SK-N-SH (cell line): ENCODE data around the gene HOXA1.

Experiments used
- CHD2 ChIP-seq: fragments of 150-350 bp; IDR thresholded peaks from 2 replicates; pipeline ENCODE4 v1.6.1; 2018; ENCODE audit warnings: low read length; ENCODE audit not compliant: partially characterized antibody
- CTCF ChIP-seq: fragments of 200-600 bp; sonication (generic); IDR thresholded peaks from 2 replicates; pipeline ENCODE4 v1.6.1; 2017; ENCODE audit warnings: antibody characterized with exemption, mild to moderate bottlenecking, moderate library complexity
- SIN3A ChIP-seq: IDR thresholded peaks from 2 replicates; pipeline ENCODE4 v1.6.1; 2012; ENCODE audit warnings: low read depth, mild to moderate bottlenecking, low read length, moderate library complexity, borderline replicate concordance
- TF ChIP-seq, protein P1 (sequence below): fragments of 150-350 bp; IDR thresholded peaks from 2 replicates; pipeline ENCODE4 v1.6.1; 2017; ENCODE audit warnings: antibody characterized with exemption, low read length, low read depth, borderline replicate concordance

DNA sequence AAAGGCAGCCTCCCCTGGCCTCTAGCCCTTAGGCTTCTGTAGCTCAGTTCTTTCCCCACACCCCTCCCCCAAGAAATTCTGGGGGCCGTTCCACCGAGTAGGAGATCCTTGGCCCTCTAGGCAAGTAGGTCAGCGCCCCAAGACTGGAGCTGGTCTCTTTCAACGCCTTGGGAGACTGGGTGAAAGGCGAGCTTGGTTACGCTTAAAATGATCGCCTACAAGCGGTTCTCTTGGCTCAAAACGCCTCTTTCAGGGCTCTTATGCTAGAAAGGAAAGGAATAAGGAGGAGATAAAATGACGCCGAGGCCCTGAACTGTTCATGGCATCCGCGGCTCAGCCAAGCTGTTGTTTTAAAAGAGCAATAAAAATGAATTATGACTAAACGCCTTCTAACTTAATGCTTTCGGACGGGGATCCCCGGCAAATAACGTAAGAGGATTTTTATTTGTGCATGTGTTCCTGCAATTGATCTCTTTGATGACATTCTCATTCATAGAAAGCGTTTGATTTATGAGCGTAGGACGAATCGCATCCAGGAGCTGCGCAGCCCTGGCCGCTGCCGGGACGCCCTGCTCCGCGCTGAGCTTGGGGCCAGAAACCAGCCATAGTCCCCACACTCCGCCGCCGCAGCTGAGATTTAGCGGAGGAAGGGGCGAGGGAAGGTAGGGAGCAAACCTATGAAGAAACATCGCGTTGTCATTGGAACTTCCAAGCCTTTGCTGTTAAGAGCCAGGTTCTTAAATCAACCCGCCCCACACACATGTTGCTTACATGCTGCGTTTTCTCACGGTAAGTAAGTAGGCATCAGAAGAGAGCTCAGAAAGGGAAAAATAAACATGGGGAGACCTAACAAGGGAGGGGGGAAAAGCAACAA is 3.0 kb upstream of the HOXA1 start:
- TF ChIP-seq, protein P1, sequence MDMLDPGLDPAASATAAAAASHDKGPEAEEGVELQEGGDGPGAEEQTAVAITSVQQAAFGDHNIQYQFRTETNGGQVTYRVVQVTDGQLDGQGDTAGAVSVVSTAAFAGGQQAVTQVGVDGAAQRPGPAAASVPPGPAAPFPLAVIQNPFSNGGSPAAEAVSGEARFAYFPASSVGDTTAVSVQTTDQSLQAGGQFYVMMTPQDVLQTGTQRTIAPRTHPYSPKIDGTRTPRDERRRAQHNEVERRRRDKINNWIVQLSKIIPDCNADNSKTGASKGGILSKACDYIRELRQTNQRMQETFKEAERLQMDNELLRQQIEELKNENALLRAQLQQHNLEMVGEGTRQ: no peak
- TF ChIP-seq CTCF (no peak), CHD2 (no peak), SIN3A (no peak)
